Trophoblast cell (in vitro differentiated cells and primary cell): ENCODE data around the gene GNAI3.

Experiments used
- DNase-seq, 2 donors: peaks; one replicate each; pipeline ENCODE4 v3.0.0-alpha.2; 2016
- H2AFZ ChIP-seq: 2 replicates; pipeline ENCODE4 v1.6.1; 2013; ENCODE audit warnings: low read length, moderate library complexity, mild to moderate bottlenecking; ENCODE audit not compliant: insufficient read depth, poor library complexity
- H2AK5ac ChIP-seq: 2 replicates; pipeline ENCODE4 v1.6.1; 2013; ENCODE audit warnings: mild to moderate bottlenecking, low read length
- H2BK120ac ChIP-seq: 2 replicates; pipeline ENCODE4 v1.6.1; 2013; ENCODE audit warnings: low read length, mild to moderate bottlenecking, moderate library complexity; ENCODE audit not compliant: insufficient read depth, poor library complexity
- H2BK12ac ChIP-seq: 2 replicates; pipeline ENCODE4 v1.6.1; 2013; ENCODE audit warnings: mild to moderate bottlenecking, low read length, moderate library complexity
- H2BK5ac ChIP-seq: 2 replicates; pipeline ENCODE4 v1.6.1; 2013; ENCODE audit warnings: low read length, low read depth, moderate library complexity, mild to moderate bottlenecking; ENCODE audit not compliant: poor library complexity
- H3K14ac ChIP-seq: 2 replicates; pipeline ENCODE4 v1.6.1; 2013; ENCODE audit warnings: mild to moderate bottlenecking, low read length
- H3K18ac ChIP-seq: 2 replicates; pipeline ENCODE4 v1.6.1; 2013; ENCODE audit warnings: mild to moderate bottlenecking, low read length
- H3K23ac ChIP-seq: 2 replicates; pipeline ENCODE4 v1.6.1; 2013; ENCODE audit warnings: low read length
- H3K27ac ChIP-seq: 2 replicates; pipeline ENCODE4 v1.5.1; 2013; ENCODE audit warnings: low read depth, mild to moderate bottlenecking, inconsistent platforms, low read length, moderate library complexity
- H3K27me3 ChIP-seq: 2 replicates; pipeline ENCODE4 v1.6.1; 2013; ENCODE audit warnings: inconsistent platforms, mild to moderate bottlenecking, low read length, moderate library complexity; ENCODE audit not compliant: insufficient read depth
- H3K36me3 ChIP-seq, 2 experiments: 1 replicate in 1 of 2; 2 replicates in 1 of 2; pipeline ENCODE4 v1.6.1; 2013; ENCODE audit warnings: low read length in 2 of 2, mild to moderate bottlenecking in 2 of 2, moderate library complexity in 1 of 2; ENCODE audit not compliant: insufficient read depth in 2 of 2, control insufficient read depth in 1 of 2
- H3K4ac ChIP-seq: 2 replicates; pipeline ENCODE4 v1.6.1; 2013; ENCODE audit warnings: low read depth, mild to moderate bottlenecking, low read length, moderate library complexity
- H3K4me1 ChIP-seq, 2 experiments: 1 replicate in 1 of 2; 2 replicates in 1 of 2; pipeline ENCODE4 v1.6.1; 2013; ENCODE audit warnings: low read length in 2 of 2, mild to moderate bottlenecking in 2 of 2, moderate library complexity in 1 of 2; ENCODE audit not compliant: insufficient read depth in 2 of 2, control insufficient read depth in 1 of 2
- H3K4me2 ChIP-seq: 2 replicates; pipeline ENCODE4 v1.6.1; 2013; ENCODE audit warnings: inconsistent platforms, mild to moderate bottlenecking, low read length, moderate library complexity
- H3K4me3 ChIP-seq: 2 replicates; pipeline ENCODE4 v1.5.1; 2013; ENCODE audit warnings: mild to moderate bottlenecking, low read depth, low read length, inconsistent platforms
- H3K79me1 ChIP-seq: one replicate; pipeline ENCODE4 v1.6.1; 2013; ENCODE audit warnings: low read length
- H3K79me2 ChIP-seq: 2 replicates; pipeline ENCODE4 v1.6.1; 2013; ENCODE audit warnings: low read length, mild to moderate bottlenecking; ENCODE audit not compliant: control insufficient read depth, insufficient read depth, poor library complexity
- H3K9ac ChIP-seq: 2 replicates; pipeline ENCODE4 v1.6.1; 2013; ENCODE audit warnings: mild to moderate bottlenecking, low read length
- H3K9me3 ChIP-seq: 2 replicates; pipeline ENCODE4 v1.6.1; 2013; ENCODE audit warnings: low read depth, mild to moderate bottlenecking, control low read depth, inconsistent platforms, low read length; ENCODE audit not compliant: insufficient read depth
- H4K12ac ChIP-seq: 2 replicates; pipeline ENCODE4 v1.6.1; 2013; ENCODE audit warnings: low read depth, mild to moderate bottlenecking, low read length, moderate library complexity
- H4K8ac ChIP-seq: 2 replicates; pipeline ENCODE4 v1.6.1; 2013; ENCODE audit warnings: low read depth, mild to moderate bottlenecking, low read length, moderate library complexity
- H4K91ac ChIP-seq: one replicate; pipeline ENCODE4 v1.6.1; 2013; ENCODE audit warnings: low read depth, mild to moderate bottlenecking, low read length, moderate library complexity
- WGBS: extraction: QIAGEN DNeasy Blood & Tissue Kit; methylation state at CpG from one replicate; pipeline ENCODE4 v1.1.7; 2013; ENCODE audit warnings: missing lambda C conversion rate; ENCODE audit not compliant: insufficient read length, insufficient coverage; ENCODE audit errors: extremely low coverage; 5-methylcytosine and 5-hydroxymethylcytosine counted together

GNAI3 gene

DNA sequence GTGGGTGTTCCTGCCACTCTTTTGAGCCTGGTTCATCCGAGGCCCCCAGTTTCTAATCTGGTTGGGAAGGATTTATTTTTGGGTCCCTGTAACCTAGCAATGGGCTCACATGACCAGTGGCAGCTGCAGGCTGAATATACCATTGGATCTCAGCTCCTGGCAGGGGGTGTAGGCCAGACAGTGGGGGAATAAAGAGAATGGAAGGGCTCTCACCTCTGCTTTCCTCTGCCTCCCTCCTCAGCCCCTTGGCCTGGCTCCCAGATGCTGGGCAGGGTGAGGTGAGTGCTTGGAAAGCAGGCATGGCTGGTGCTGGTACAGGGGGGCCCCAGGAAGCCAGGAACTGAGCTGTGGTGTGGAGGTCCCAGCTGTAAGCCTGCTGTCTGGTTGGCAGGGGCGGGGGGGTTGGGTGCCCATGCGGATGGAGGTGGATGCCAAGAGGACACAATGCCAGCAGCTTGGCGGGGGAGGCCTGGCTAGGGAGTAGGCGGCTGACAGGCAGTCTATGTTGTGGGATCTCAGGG, 12.4 kb upstream of the GNAI3 start:
- no peak overlapping the region for H2BK12ac ChIP-seq
- peaks cover 0 to 2% of the 10 kb centered on the region in 2 experiments for H3K4me1 ChIP-seq
- H4K8ac ChIP-seq: no peak overlapping the region
- H3K4me2 ChIP-seq: no peak overlapping the region
- no CpG with 5 or more reads among the region's 5 CpGs for WGBS
- H4K12ac ChIP-seq: no peak overlapping the region
- no peak overlapping the region for H3K27ac ChIP-seq
- H3K4me3 ChIP-seq: no peak overlapping the region
- no peaks in the 10 kb centered on the region for H3K9me3 ChIP-seq
- no peaks in the 10 kb centered on the region for H3K36me3 ChIP-seq
- H4K91ac ChIP-seq: no peak overlapping the region
- no peak overlapping the region for H3K14ac ChIP-seq
- no peaks in the 10 kb centered on the region for H3K79me2 ChIP-seq
- no peak overlapping the region for H3K23ac ChIP-seq
- no peak overlapping the region for H3K9ac ChIP-seq
- no peaks in the 10 kb centered on the region for H3K27me3 ChIP-seq
- H2BK5ac ChIP-seq: no peak overlapping the region
- no peak overlapping the region for H3K18ac ChIP-seq
- no peak overlapping the region for H2AK5ac ChIP-seq
- H3K79me1 ChIP-seq: no peaks in the 10 kb centered on the region
- DNase-seq: no peak
- H2BK120ac ChIP-seq: no peak overlapping the region
- H2AFZ ChIP-seq: no peak overlapping the region
- no peak overlapping the region for H3K4ac ChIP-seq

DNA sequence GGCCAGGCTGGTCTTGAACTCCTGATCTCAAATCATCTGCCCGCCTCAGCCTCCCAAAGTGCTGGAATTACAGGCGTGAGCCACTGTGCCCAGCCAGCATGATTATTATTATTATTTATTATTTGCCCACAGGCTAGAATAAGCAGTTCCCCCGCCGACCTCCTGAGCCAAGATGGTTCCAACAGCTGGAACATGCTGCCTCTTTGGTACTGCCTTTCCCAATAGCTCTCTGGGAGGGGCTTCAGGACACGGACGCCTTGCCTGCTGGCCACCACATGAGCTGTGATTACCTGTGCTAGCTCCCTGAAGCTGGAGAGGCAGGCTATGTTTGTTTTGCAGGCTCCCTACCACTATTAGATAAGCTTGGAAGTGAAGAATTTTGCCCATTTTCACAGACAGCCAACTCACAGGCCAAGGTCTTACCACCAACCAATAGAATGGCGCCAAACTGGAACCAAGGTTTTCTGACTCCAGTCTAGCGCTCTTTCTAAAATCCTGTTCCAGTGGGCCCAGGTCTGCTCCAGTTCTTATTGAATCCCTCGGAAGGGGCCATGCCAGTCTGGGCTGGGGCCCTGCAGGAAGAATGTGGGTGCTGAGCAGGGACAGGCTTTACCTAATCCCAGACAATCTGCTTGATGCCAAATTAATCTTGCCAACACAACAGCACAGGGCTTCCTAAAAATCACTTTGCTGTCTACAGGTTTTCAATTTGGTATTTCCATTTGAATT, 10.8 kb upstream of the GNAI3 start:
- Histone ChIP-seq H3K4me2 (no peak overlapping the region), H2BK12ac (no peak overlapping the region), H3K4me1 (no peaks in the 10 kb centered on the region), H3K36me3 (no peaks in the 10 kb centered on the region), H3K79me1 (no peaks in the 10 kb centered on the region), H3K9me3 (no peaks in the 10 kb centered on the region), H4K12ac (no peak overlapping the region), H3K23ac (no peak overlapping the region), H2AFZ (no peak overlapping the region), H3K79me2 (no peaks in the 10 kb centered on the region), H3K4me3 (no peak overlapping the region), H2BK120ac (no peak overlapping the region), H2AK5ac (no peak overlapping the region), H3K18ac (no peak overlapping the region), H4K8ac (no peak overlapping the region), H3K9ac (no peak overlapping the region), H3K4ac (no peak overlapping the region), H2BK5ac (no peak overlapping the region), H3K27me3 (no peaks in the 10 kb centered on the region), H3K14ac (no peak overlapping the region), H4K91ac (no peak overlapping the region), H3K27ac (no peak overlapping the region)
- no peak for DNase-seq
- no CpG with 5 or more reads among the region's 9 CpGs for WGBS

DNA sequence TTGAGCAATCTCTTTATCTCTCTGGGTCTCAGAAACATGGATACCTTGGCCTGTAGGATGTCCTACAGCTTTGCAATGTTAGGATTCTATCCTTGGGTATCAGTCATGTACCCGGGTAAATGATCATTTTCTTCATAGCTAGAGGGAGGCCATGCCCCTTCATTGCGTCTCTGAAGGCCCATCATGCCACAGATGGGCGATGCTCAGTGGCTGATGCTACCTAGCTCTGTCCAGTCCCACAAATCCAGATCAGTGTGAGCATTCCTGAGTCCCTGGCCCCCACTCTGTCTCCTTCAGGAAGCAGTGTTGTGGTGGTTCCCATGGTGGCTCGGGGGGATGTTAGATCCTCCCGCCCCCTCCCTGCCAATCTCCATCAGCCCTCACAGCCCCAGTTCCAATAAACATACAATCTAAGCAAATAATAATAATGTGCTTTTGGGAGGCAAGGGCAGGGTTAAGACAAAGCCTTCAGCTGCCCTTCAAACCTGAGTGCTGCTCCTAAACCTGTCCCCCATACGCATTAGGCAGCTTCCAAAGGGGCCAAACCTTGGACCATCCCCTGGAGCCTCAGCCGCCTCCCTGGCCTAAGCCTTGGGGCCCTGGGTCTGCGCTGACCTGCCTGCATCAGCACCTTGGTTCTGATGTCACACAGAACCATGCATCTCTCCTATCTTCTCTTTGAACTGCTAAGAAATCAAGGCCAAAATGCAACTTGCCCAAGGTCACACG, 9.4 kb upstream of the GNAI3 start:
- WGBS: no CpG with 5 or more reads among the region's 9 CpGs
- no peak overlapping the region for H3K4me2 ChIP-seq

DNA sequence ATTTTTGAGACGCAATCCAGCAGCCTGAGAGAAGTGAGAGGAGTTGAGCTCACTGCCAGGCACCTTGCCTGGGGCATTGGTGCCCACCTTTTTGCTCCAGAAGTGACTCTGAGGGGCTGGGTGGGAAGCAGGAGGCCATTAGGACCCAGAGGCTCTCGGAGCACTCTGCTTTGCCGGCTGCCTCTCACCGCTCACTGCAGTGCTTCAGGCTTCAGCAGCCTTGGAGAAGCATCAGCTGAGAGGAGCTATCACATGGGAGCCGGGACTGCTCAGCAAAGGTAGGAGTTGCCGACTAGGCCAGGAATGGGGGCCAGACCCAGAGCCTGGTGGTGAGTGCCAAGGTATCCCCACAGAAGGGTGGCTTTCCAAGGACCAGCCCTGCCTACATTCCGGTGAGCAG, 8.7 kb upstream of the GNAI3 start, which contains the start of gene GPR61:
TSS of gene GPR61 (plus strand) at position 197 of the 400 bp plus-strand sequence. CDS start 3,151 bp downstream, outside the sequence.
- no peaks in the 10 kb centered on the region for H3K36me3 ChIP-seq
- H3K27ac ChIP-seq: no peak within 1 kb of the TSS
- H4K12ac ChIP-seq: no peak within 1 kb of the TSS
- no peaks in the 10 kb centered on the region for H3K79me1 ChIP-seq
- no peak within 1 kb of the TSS for H4K8ac ChIP-seq
- H3K23ac ChIP-seq: no peak within 1 kb of the TSS
- H3K4ac ChIP-seq: no peak within 1 kb of the TSS
- no peak within 1 kb of the TSS for H2BK12ac ChIP-seq
- no peaks in the 10 kb centered on the region for H3K9me3 ChIP-seq
- H2BK120ac ChIP-seq: no peak within 1 kb of the TSS
- H2AK5ac ChIP-seq: no peak within 1 kb of the TSS
- H3K4me1 ChIP-seq: no peaks in the 10 kb centered on the region
- H2AFZ ChIP-seq: no peak within 1 kb of the TSS
- no peak within 1 kb of the TSS for H3K9ac ChIP-seq
- no peak for DNase-seq
- H3K79me2 ChIP-seq: no peaks in the 10 kb centered on the region
- H3K4me2 ChIP-seq: no peak within 1 kb of the TSS
- no peak within 1 kb of the TSS for H3K18ac ChIP-seq
- WGBS: no CpG with 5 or more reads among the region's 7 CpGs
- H3K27me3 ChIP-seq: no peaks in the 10 kb centered on the region
- H4K91ac ChIP-seq: no peak within 1 kb of the TSS
- H3K4me3 ChIP-seq: no peak within 1 kb of the TSS
- no peak within 1 kb of the TSS for H3K14ac ChIP-seq
- no peak within 1 kb of the TSS for H2BK5ac ChIP-seq

More for the DNA sequence above, 9.4 kb upstream of the GNAI3 start:
- no peaks in the 10 kb centered on the region for H3K36me3 ChIP-seq
- H3K27me3 ChIP-seq: no peaks in the 10 kb centered on the region
- H3K79me2 ChIP-seq: no peaks in the 10 kb centered on the region
- no peaks in the 10 kb centered on the region for H3K79me1 ChIP-seq
- H2BK5ac ChIP-seq: no peak overlapping the region
- DNase-seq: no peak
- H3K9me3 ChIP-seq: no peaks in the 10 kb centered on the region
- no peak overlapping the region for H4K8ac ChIP-seq
- no peak overlapping the region for H3K4me3 ChIP-seq
- no peak overlapping the region for H2AFZ ChIP-seq
- no peaks in the 10 kb centered on the region for H3K4me1 ChIP-seq
- H3K4ac ChIP-seq: no peak overlapping the region
- no peak overlapping the region for H4K12ac ChIP-seq
- H3K23ac ChIP-seq: no peak overlapping the region
- H3K14ac ChIP-seq: no peak overlapping the region
- H4K91ac ChIP-seq: no peak overlapping the region
- no peak overlapping the region for H2AK5ac ChIP-seq
- no peak overlapping the region for H2BK120ac ChIP-seq
- no peak overlapping the region for H3K18ac ChIP-seq
- no peak overlapping the region for H2BK12ac ChIP-seq
- no peak overlapping the region for H3K27ac ChIP-seq
- H3K9ac ChIP-seq: no peak overlapping the region
